ENCODE data around the gene IKZF3.
"Not testable (repeated sequence)": the region's sequence is repeated elsewhere in the genome, so short reads cannot be mapped to it uniquely, and the experiment has no call there.

GRCh38 chr17:39886102-39886501 lies 22.0 kb upstream of the IKZF3 start:
- TF ChIP-seq, protein P1, sequence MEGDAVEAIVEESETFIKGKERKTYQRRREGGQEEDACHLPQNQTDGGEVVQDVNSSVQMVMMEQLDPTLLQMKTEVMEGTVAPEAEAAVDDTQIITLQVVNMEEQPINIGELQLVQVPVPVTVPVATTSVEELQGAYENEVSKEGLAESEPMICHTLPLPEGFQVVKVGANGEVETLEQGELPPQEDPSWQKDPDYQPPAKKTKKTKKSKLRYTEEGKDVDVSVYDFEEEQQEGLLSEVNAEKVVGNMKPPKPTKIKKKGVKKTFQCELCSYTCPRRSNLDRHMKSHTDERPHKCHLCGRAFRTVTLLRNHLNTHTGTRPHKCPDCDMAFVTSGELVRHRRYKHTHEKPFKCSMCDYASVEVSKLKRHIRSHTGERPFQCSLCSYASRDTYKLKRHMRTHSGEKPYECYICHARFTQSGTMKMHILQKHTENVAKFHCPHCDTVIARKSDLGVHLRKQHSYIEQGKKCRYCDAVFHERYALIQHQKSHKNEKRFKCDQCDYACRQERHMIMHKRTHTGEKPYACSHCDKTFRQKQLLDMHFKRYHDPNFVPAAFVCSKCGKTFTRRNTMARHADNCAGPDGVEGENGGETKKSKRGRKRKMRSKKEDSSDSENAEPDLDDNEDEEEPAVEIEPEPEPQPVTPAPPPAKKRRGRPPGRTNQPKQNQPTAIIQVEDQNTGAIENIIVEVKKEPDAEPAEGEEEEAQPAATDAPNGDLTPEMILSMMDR (IDR thresholded peaks at IDR 0.05; ENCODE audit: insufficient read depth, low read length, poor library complexity, severe bottlenecking): not testable (repeated sequence)
- not testable (repeated sequence) for TF ChIP-seq EZH2phosphoT487 (conservative IDR thresholded peaks at IDR 0.05; ENCODE audit: low read length)

Data from SU-DHL-6 (cell line).